NCI-H226 (cell line): ENCODE results near the gene COP1.
"Not testable (repeated sequence)": the region's sequence is repeated elsewhere in the genome, so short reads cannot be mapped to it uniquely, and the experiment has no call there.

ENCODE experiments used
- DNase-seq: peaks from one replicate; pipeline ENCODE4 v3.0.0-alpha.2; 2015

The COP1 gene

GRCh38 chr1:176206961-176207902, at the start of gene COP1:
COP1 (minus strand) TSS chr1:176207286; CDS start chr1:176206978, 308 bp downstream.
- peak; percentile 94 for DNase-seq

GRCh38 chr1:176252191-176252590, 45.1 kb upstream of the COP1 start:
- no peak for DNase-seq

- no peak for DNase-seq
Observed at GRCh38 chr1:176244851-176245250, 37.8 kb upstream of the COP1 start.

GRCh38 chr1:176243746-176244145, 36.7 kb upstream of the COP1 start:
- peak; percentile 4 for DNase-seq

- peak; percentile 76 for DNase-seq
Observed at GRCh38 chr1:176241385-176242015, 34.4 kb upstream of the COP1 start.

GRCh38 chr1:176233657-176234056, 26.6 kb upstream of the COP1 start:
- DNase-seq, result not testable (repeated sequence)

- DNase-seq, result no peak
Observed at GRCh38 chr1:176227579-176227978, 20.5 kb upstream of the COP1 start.

- DNase-seq, result no peak
Observed at GRCh38 chr1:176225911-176226310, 18.8 kb upstream of the COP1 start.

GRCh38 chr1:176225479-176225875, 18.4 kb upstream of the COP1 start:
- DNase-seq, result no peak

GRCh38 chr1:176222196-176222595, 15.1 kb upstream of the COP1 start:
- no peak for DNase-seq

GRCh38 chr1:176220100-176220689, 13.1 kb upstream of the COP1 start:
- no peak for DNase-seq

- DNase-seq, result no peak
Observed at GRCh38 chr1:176217461-176218099, 10.5 kb upstream of the COP1 start.

- no peak for DNase-seq
Observed at GRCh38 chr1:176216031-176216430, 8.9 kb upstream of the COP1 start.

GRCh38 chr1:176211396-176212165, 4.5 kb upstream of the COP1 start:
- no peak for DNase-seq

- DNase-seq, result no peak
Observed at GRCh38 chr1:176208034-176208433, 948 bp upstream of the COP1 start.

GRCh38 chr1:176206006-176206960, 803 bp downstream of the COP1 start:
- peak; percentile 14 for DNase-seq

- DNase-seq, result no peak
Observed at GRCh38 chr1:176205332-176205914, 1.7 kb downstream of the COP1 start.

GRCh38 chr1:176204655-176205054, 2.4 kb downstream of the COP1 start:
- not testable (repeated sequence) for DNase-seq

GRCh38 chr1:176203735-176204134, 3.4 kb downstream of the COP1 start:
- DNase-seq, result no peak

GRCh38 chr1:176201568-176201967, 5.5 kb downstream of the COP1 start:
- no peak for DNase-seq

GRCh38 chr1:176199707-176200106, 7.4 kb downstream of the COP1 start:
- no peak for DNase-seq
